PC-3 (cell line): ENCODE data around the gene PASK.

Experiments used
- EZH2 ChIP-seq: fragments of 300-600 bp; sonication (generic); IDR thresholded peaks from one replicate; pipeline ENCODE4 v1.6.1; 2017; ENCODE audit warnings: antibody characterized with exemption, mild to moderate bottlenecking, low read length; ENCODE audit not compliant: unreplicated experiment
- TF ChIP-seq, protein P1 (sequence below): fragments of 300-600 bp; sonication (generic); conservative IDR thresholded peaks from 2 replicates; pipeline ENCODE4 v1.5.1; 2017; ENCODE audit warnings: antibody characterized with exemption, low read depth, mild to moderate bottlenecking, low read length

DNA sequence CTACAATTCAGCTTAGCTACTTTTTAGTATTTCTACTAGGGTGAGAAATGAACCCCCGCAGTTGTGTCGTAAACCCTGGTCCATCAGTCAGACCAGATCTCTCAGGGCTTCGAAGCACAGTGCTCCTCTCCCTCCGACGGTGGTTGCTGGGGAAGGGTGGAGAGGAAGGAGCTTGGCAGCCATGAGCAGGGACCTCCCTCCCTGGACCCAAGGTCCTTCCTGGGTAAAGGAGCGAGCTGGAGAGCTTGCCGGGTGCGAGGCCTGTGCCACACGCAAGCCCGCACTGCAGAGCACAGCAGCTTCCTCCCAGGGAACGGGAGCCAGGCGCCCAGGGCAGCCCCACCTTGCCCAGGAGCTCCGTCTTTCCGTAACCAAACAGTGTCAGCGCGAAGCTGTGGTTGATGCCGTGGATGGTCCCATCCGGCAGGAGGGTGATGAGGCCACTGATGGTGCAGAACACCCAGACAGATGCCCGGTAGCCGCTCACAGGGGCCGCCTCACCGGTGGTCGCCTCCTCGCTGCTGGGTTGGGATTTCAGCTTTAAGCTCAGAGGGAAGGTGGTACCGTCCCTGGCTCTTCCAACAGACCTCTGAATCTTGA, 12.5 kb downstream of the PASK start:
- TF ChIP-seq, protein P1, sequence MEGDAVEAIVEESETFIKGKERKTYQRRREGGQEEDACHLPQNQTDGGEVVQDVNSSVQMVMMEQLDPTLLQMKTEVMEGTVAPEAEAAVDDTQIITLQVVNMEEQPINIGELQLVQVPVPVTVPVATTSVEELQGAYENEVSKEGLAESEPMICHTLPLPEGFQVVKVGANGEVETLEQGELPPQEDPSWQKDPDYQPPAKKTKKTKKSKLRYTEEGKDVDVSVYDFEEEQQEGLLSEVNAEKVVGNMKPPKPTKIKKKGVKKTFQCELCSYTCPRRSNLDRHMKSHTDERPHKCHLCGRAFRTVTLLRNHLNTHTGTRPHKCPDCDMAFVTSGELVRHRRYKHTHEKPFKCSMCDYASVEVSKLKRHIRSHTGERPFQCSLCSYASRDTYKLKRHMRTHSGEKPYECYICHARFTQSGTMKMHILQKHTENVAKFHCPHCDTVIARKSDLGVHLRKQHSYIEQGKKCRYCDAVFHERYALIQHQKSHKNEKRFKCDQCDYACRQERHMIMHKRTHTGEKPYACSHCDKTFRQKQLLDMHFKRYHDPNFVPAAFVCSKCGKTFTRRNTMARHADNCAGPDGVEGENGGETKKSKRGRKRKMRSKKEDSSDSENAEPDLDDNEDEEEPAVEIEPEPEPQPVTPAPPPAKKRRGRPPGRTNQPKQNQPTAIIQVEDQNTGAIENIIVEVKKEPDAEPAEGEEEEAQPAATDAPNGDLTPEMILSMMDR, result no peak
- no peak for TF ChIP-seq EZH2
